Measurements from ENCODE around the gene ZFP62. TPM values are rescaled to one million over a fixed set of nuclear protein-coding genes. Genes with fewer than 3 reads are reported as not detected.

ZFP62 gene
- total RNA-seq, 8 experiments from 2014 or later, result 26.0 to 57.3 (median 38.0) TPM

GRCh38 chr5:180860273-180860886, 696 bp downstream of the ZFP62 start:
- in situ Hi-C loops (cut with MboI; ENCODE audit: low pct_unique_long_range_greater_than_20kb in 2 of 9, low sequenced_read_pairs in 9 of 9, unreplicated experiment in 9 of 9), result no loop called here
- peak overlapping the region; percentile 74 to 94 (median 83) for H3K4me3 ChIP-seq
- peak overlapping the region; percentile 82 to 89 for H3K27ac ChIP-seq
- H3K4me1 ChIP-seq (replicated peaks in 1 of 2), result peaks cover 0 to 6% of the 10 kb centered on the region in 2 donors
- peak; percentile 9 to 47 (median 26) for ATAC-seq (replicated peaks in 6 of 8)
- 0% methylated on average over 1 to 8 of the region's 18 CpGs; no CpG with 5 or more reads in 3 of the 10 experiments for WGBS, 10 experiments

GRCh38 chr5:180858586-180858985, 2.5 kb downstream of the ZFP62 start:
- no peak overlapping the region for H3K4me3 ChIP-seq
- ATAC-seq (replicated peaks in 6 of 8), result no peak
- no peak overlapping the region for H3K27ac ChIP-seq
- 93 to 100% (median 100%) methylated on average over 1 to 5 of the region's 6 CpGs; no CpG with 5 or more reads in 3 of the 10 experiments for WGBS, 10 experiments
- H3K4me1 ChIP-seq (replicated peaks in 1 of 2), result peaks cover 0 to 6% of the 10 kb centered on the region in 2 donors
- in situ Hi-C loops (cut with MboI; ENCODE audit: low pct_unique_long_range_greater_than_20kb in 2 of 9, low sequenced_read_pairs in 9 of 9, unreplicated experiment in 9 of 9), result no loop called here

- in situ Hi-C loops (cut with MboI; ENCODE audit: low pct_unique_long_range_greater_than_20kb in 2 of 9, low sequenced_read_pairs in 9 of 9, unreplicated experiment in 9 of 9), result no loop called here
- Histone ChIP-seq H3K4me1 (replicated peaks in 1 of 2) (no peaks in the 10 kb centered on the region), H3K27ac (no peak overlapping the region), H3K4me3 (no peak overlapping the region)
- WGBS, 10 experiments, result 14 to 100% (median 85%) methylated on average over 1 of the region's 1 CpG; no CpG with 5 or more reads in 2 of the 10 experiments
- peak in 3 of 8 experiments; percentile 32 to 90 (median 34) for ATAC-seq (replicated peaks in 6 of 8)
Observed at GRCh38 chr5:180853848-180854176, 7.3 kb downstream of the ZFP62 start.

GRCh38 chr5:180853121-180853847, 7.8 kb downstream of the ZFP62 start:
- Histone ChIP-seq H3K27ac (no peak overlapping the region), H3K4me1 (replicated peaks in 1 of 2) (no peaks in the 10 kb centered on the region), H3K4me3 (no peak overlapping the region)
- 29 to 97% (median 89%) methylated on average over 10 to 13 of the region's 13 CpGs for WGBS, 10 experiments
- in situ Hi-C loops (cut with MboI; ENCODE audit: low pct_unique_long_range_greater_than_20kb in 2 of 9, low sequenced_read_pairs in 9 of 9, unreplicated experiment in 9 of 9), result no loop called here
- ATAC-seq (replicated peaks in 6 of 8), result peak in 1 of 8 experiments; percentile 79

- Histone ChIP-seq H3K4me1 (replicated peaks in 1 of 2) (no peaks in the 10 kb centered on the region), H3K27ac (no peak overlapping the region), H3K4me3 (no peak overlapping the region)
- no peak for ATAC-seq (replicated peaks in 6 of 8)
- in situ Hi-C loops (cut with MboI; ENCODE audit: low pct_unique_long_range_greater_than_20kb in 2 of 9, low sequenced_read_pairs in 9 of 9, unreplicated experiment in 9 of 9), result no loop called here
- WGBS, 10 experiments, result 62 to 100% (median 93%) methylated on average over 1 to 4 of the region's 4 CpGs; no CpG with 5 or more reads in 1 of the 10 experiments
Observed at GRCh38 chr5:180852495-180852894, 8.6 kb downstream of the ZFP62 start.

- in situ Hi-C loops (cut with MboI; ENCODE audit: low pct_unique_long_range_greater_than_20kb in 2 of 9, low sequenced_read_pairs in 9 of 9, unreplicated experiment in 9 of 9), result no loop called here
- no peaks in the 10 kb centered on the region for H3K4me1 ChIP-seq (replicated peaks in 1 of 2)
- H3K4me3 ChIP-seq, result no peak overlapping the region
- H3K27ac ChIP-seq, result no peak overlapping the region
- WGBS, 10 experiments, result 90 to 100% (median 92%) methylated on average over 2 to 8 of the region's 10 CpGs; no CpG with 5 or more reads in 3 of the 10 experiments
- ATAC-seq (replicated peaks in 6 of 8), result no peak
Observed at GRCh38 chr5:180850434-180851078, 10.5 kb downstream of the ZFP62 start.

GRCh38 chr5:180849827-180850226, 11.2 kb downstream of the ZFP62 start:
- Histone ChIP-seq H3K4me1 (replicated peaks in 1 of 2) (no peaks in the 10 kb centered on the region), H3K27ac (no peak overlapping the region), H3K4me3 (no peak overlapping the region)
- in situ Hi-C loops (cut with MboI; ENCODE audit: low pct_unique_long_range_greater_than_20kb in 2 of 9, low sequenced_read_pairs in 9 of 9, unreplicated experiment in 9 of 9), result no loop called here
- 80 to 100% (median 89%) methylated on average over 1 to 4 of the region's 4 CpGs for WGBS, 10 experiments
- ATAC-seq (replicated peaks in 6 of 8), result no peak

GRCh38 chr5:180848878-180849277, 12.2 kb downstream of the ZFP62 start:
- Histone ChIP-seq H3K27ac (no peak overlapping the region), H3K4me1 (replicated peaks in 1 of 2) (no peaks in the 10 kb centered on the region), H3K4me3 (no peak overlapping the region)
- in situ Hi-C loops (cut with MboI; ENCODE audit: low pct_unique_long_range_greater_than_20kb in 2 of 9, low sequenced_read_pairs in 9 of 9, unreplicated experiment in 9 of 9), result no loop called here
- WGBS, 10 experiments, result 89 to 100% (median 100%) methylated on average over 1 of the region's 1 CpG; no CpG with 5 or more reads in 5 of the 10 experiments
- ATAC-seq (replicated peaks in 6 of 8), result no peak

- WGBS, 10 experiments, result 88 to 100% (median 100%) methylated on average over 1 of the region's 1 CpG; no CpG with 5 or more reads in 1 of the 10 experiments
- no peak overlapping the region for H3K27ac ChIP-seq
- no peaks in the 10 kb centered on the region for H3K4me1 ChIP-seq (replicated peaks in 1 of 2)
- no peak overlapping the region for H3K4me3 ChIP-seq
- in situ Hi-C loops (cut with MboI; ENCODE audit: low pct_unique_long_range_greater_than_20kb in 2 of 9, low sequenced_read_pairs in 9 of 9, unreplicated experiment in 9 of 9), result no loop called here
- no peak for ATAC-seq (replicated peaks in 6 of 8)
Observed at GRCh38 chr5:180848265-180848664, 12.8 kb downstream of the ZFP62 start.

GRCh38 chr5:180847026-180847425, 14.1 kb downstream of the ZFP62 start:
- no peak for ATAC-seq (replicated peaks in 6 of 8)
- H3K4me1 ChIP-seq (replicated peaks in 1 of 2), result no peaks in the 10 kb centered on the region
- no peak overlapping the region for H3K4me3 ChIP-seq
- 0 to 80% (median 67%) methylated on average over 1 to 3 of the region's 3 CpGs; no CpG with 5 or more reads in 7 of the 10 experiments for WGBS, 10 experiments
- H3K27ac ChIP-seq, result no peak overlapping the region
- in situ Hi-C loops (cut with MboI; ENCODE audit: low pct_unique_long_range_greater_than_20kb in 2 of 9, low sequenced_read_pairs in 9 of 9, unreplicated experiment in 9 of 9), result no loop called here

GRCh38 chr5:180844858-180845257, 16.2 kb downstream of the ZFP62 start:
- Histone ChIP-seq H3K4me1 (replicated peaks in 1 of 2) (no peaks in the 10 kb centered on the region), H3K27ac (no peak overlapping the region), H3K4me3 (no peak overlapping the region)
- in situ Hi-C loops (cut with MboI; ENCODE audit: low pct_unique_long_range_greater_than_20kb in 2 of 9, low sequenced_read_pairs in 9 of 9, unreplicated experiment in 9 of 9), result no loop called here
- WGBS, 10 experiments, result 83 to 100% (median 100%) methylated on average over 1 of the region's 1 CpG; no CpG with 5 or more reads in 5 of the 10 experiments
- ATAC-seq (replicated peaks in 6 of 8), result no peak

GRCh38 chr5:180844432-180844831, 16.6 kb downstream of the ZFP62 start:
- H3K27ac ChIP-seq, result no peak overlapping the region
- in situ Hi-C loops (cut with MboI; ENCODE audit: low pct_unique_long_range_greater_than_20kb in 2 of 9, low sequenced_read_pairs in 9 of 9, unreplicated experiment in 9 of 9), result no loop called here
- peak in 1 of 8 experiments; percentile 33 for ATAC-seq (replicated peaks in 6 of 8)
- H3K4me3 ChIP-seq, result no peak overlapping the region
- H3K4me1 ChIP-seq (replicated peaks in 1 of 2), result no peaks in the 10 kb centered on the region
- WGBS, 10 experiments, result 0 to 100% (median 40%) methylated on average over 1 to 3 of the region's 3 CpGs; no CpG with 5 or more reads in 7 of the 10 experiments

GRCh38 chr5:180839935-180840334, 21.1 kb downstream of the ZFP62 start:
- WGBS, 10 experiments, result 90 to 100% (median 100%) methylated on average over 1 to 2 of the region's 3 CpGs; no CpG with 5 or more reads in 6 of the 10 experiments
- ATAC-seq (replicated peaks in 6 of 8), result no peak
- H3K4me1 ChIP-seq (replicated peaks in 1 of 2), result no peaks in the 10 kb centered on the region
- H3K4me3 ChIP-seq, result no peak overlapping the region
- no peak overlapping the region for H3K27ac ChIP-seq
- in situ Hi-C loops (cut with MboI; ENCODE audit: low pct_unique_long_range_greater_than_20kb in 2 of 9, low sequenced_read_pairs in 9 of 9, unreplicated experiment in 9 of 9), result no loop called here
